ENCODE data around the gene ABCC4. TPM values are rescaled to one million over a fixed set of nuclear protein-coding genes. Genes with fewer than 3 reads are reported as not detected.
"Not testable (repeated sequence)": the region's sequence is repeated elsewhere in the genome, so short reads cannot be mapped to it uniquely, and the experiment has no call there.

Gene ABCC4
- total RNA-seq, 1 donor from 2014 or later: 11.7 TPM

DNA sequence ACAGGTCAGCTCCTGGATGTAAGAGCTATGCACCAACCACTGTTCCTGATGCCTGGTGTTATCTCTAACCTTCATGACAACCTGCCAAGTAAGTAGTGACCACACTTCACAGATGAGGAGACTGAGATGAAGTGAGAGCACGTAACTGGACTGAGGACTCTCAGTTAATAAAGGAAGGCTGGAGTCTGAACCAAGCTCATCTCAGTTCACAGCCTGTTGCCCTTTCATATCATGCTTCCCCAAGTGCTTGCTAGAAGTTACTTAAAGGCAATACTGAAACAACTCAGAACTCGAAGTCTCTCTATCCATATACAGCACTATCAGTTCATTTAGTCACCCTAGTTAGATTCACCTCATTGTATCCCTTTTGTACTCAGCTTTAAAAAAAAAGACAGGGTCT, 119.7 kb downstream of the ABCC4 start:
- no peaks in the 10 kb centered on the region for H3K9me3 Mint-ChIP-seq
- CTCF ChIA-PET: interaction anchor here (0.8 to 1.3 kb wide), 4 partner anchors 8 to 223 kb away, joined by 3 to 5 read pairs (median 4); no protein-coding TSS in a partner anchor
- TF ChIP-seq, protein P1, sequence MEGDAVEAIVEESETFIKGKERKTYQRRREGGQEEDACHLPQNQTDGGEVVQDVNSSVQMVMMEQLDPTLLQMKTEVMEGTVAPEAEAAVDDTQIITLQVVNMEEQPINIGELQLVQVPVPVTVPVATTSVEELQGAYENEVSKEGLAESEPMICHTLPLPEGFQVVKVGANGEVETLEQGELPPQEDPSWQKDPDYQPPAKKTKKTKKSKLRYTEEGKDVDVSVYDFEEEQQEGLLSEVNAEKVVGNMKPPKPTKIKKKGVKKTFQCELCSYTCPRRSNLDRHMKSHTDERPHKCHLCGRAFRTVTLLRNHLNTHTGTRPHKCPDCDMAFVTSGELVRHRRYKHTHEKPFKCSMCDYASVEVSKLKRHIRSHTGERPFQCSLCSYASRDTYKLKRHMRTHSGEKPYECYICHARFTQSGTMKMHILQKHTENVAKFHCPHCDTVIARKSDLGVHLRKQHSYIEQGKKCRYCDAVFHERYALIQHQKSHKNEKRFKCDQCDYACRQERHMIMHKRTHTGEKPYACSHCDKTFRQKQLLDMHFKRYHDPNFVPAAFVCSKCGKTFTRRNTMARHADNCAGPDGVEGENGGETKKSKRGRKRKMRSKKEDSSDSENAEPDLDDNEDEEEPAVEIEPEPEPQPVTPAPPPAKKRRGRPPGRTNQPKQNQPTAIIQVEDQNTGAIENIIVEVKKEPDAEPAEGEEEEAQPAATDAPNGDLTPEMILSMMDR (IDR thresholded peaks at IDR 0.05): no peak
- no peak overlapping the region for H3K4me3 Mint-ChIP-seq
- DNase-seq (no peak), ATAC-seq (ENCODE audit: low read depth) (no peak)
- H3K27ac Mint-ChIP-seq: no peak overlapping the region
- intact Hi-C loops (cut with micrococcal nuclease): no loop called here
- peaks cover 16% of the 10 kb centered on the region for H3K4me1 Mint-ChIP-seq
- no peaks in the 10 kb centered on the region for H3K27me3 Mint-ChIP-seq
- peaks cover 22% of the 10 kb centered on the region for H3K36me3 Mint-ChIP-seq (ENCODE audit: low read depth)
- POLR2A ChIA-PET: no interaction called here

- DNase-seq (no peak), ATAC-seq (ENCODE audit: low read depth) (no peak)
- Mint-ChIP-seq H3K9me3 (no peaks in the 10 kb centered on the region), H3K27ac (no peak overlapping the region), H3K4me3 (no peak overlapping the region), H3K27me3 (no peaks in the 10 kb centered on the region), H3K4me1 (peaks cover 9% of the 10 kb centered on the region), H3K36me3 (ENCODE audit: low read depth) (peaks cover 27% of the 10 kb centered on the region)
- intact Hi-C loops (cut with micrococcal nuclease): no loop called here
- POLR2A ChIA-PET: no interaction called here
- TF ChIP-seq, protein P1 (IDR thresholded peaks at IDR 0.05): no peak
- CTCF ChIA-PET: interaction anchor here (0.6 to 2.2 kb wide), 6 partner anchors 8 to 224 kb away, joined by 3 to 8 read pairs (median 4); no protein-coding TSS in a partner anchor
These were observed 120.6 kb downstream of the ABCC4 start for GRCh38 chr13:95180513-95181245.

GRCh38 chr13:95176611-95177259, 124.5 kb downstream of the ABCC4 start:
- DNase-seq: no peak
- intact Hi-C loops (cut with micrococcal nuclease): no loop called here
- POLR2A ChIA-PET: no interaction called here
- TF ChIP-seq, protein P1 (IDR thresholded peaks at IDR 0.05): no peak
- CTCF ChIA-PET: interaction anchor here (0.6 kb wide), 1 partner anchor 227 kb away, joined by 3 read pairs; no protein-coding TSS in a partner anchor
- no peaks in the 10 kb centered on the region for H3K4me1 Mint-ChIP-seq
- H3K27me3 Mint-ChIP-seq: no peaks in the 10 kb centered on the region
- no peak overlapping the region for H3K4me3 Mint-ChIP-seq
- H3K27ac Mint-ChIP-seq: no peak overlapping the region
- H3K36me3 Mint-ChIP-seq (ENCODE audit: low read depth): peaks cover 42% of the 10 kb centered on the region
- no peak for ATAC-seq (ENCODE audit: low read depth)
- no peaks in the 10 kb centered on the region for H3K9me3 Mint-ChIP-seq

DNA sequence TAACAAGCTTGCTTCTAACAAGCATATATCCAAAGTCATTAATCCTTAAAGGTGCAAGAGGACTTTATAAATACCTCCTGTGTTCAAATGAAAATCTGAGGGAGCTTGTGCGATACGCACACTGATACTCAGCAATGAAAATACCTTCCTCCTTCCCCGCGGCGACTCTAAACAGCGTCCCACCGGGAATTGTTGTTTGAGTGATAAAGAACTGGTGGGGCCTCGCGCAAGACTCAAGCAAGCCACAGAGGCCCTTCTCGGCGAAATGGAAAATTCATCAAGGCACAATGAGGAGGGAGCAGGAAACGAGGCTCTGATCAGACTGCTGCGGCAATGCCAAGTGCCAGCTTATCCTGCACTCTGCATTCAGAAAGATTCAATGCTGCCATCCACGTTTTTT, 126.7 kb downstream of the ABCC4 start:
- Mint-ChIP-seq H3K36me3 (ENCODE audit: low read depth) (peaks cover 51% of the 10 kb centered on the region), H3K4me3 (no peak overlapping the region), H3K27me3 (no peaks in the 10 kb centered on the region), H3K4me1 (no peaks in the 10 kb centered on the region), H3K27ac (no peak overlapping the region), H3K9me3 (no peaks in the 10 kb centered on the region)
- intact Hi-C loops (cut with micrococcal nuclease): loop anchor here (5.0 kb wide), 1 partner anchor 303 kb away; no protein-coding TSS in a partner anchor
- ATAC-seq (ENCODE audit: low read depth) (no peak), DNase-seq (no peak)
- TF ChIP-seq, protein P1 (IDR thresholded peaks at IDR 0.05): no peak
- ChIA-PET POLR2A (no interaction called here), CTCF (interaction anchor here (1.5 kb wide), 1 partner anchor 230 kb away, joined by 5 read pairs; no protein-coding TSS in a partner anchor)

- TF ChIP-seq, protein P1 (IDR thresholded peaks at IDR 0.05): no peak
- POLR2A ChIA-PET: no interaction called here
- H3K4me1 Mint-ChIP-seq: no peaks in the 10 kb centered on the region
- no peaks in the 10 kb centered on the region for H3K27me3 Mint-ChIP-seq
- no peaks in the 10 kb centered on the region for H3K9me3 Mint-ChIP-seq
- peaks cover 38% of the 10 kb centered on the region for H3K36me3 Mint-ChIP-seq (ENCODE audit: low read depth)
- no peak for ATAC-seq (ENCODE audit: low read depth)
- CTCF ChIA-PET: no interaction called here
- no peak for DNase-seq
- H3K27ac Mint-ChIP-seq: no peak overlapping the region
- H3K4me3 Mint-ChIP-seq: no peak overlapping the region
- intact Hi-C loops (cut with micrococcal nuclease): no loop called here
These were observed 133.1 kb downstream of the ABCC4 start for GRCh38 chr13:95168191-95168590.

- H3K9me3 Mint-ChIP-seq; H3K4me1 Mint-ChIP-seq; ATAC-seq (ENCODE audit: low read depth); intact Hi-C loops (cut with micrococcal nuclease); H3K4me3 Mint-ChIP-seq; CTCF ChIA-PET; H3K27ac Mint-ChIP-seq; DNase-seq; POLR2A ChIA-PET; H3K27me3 Mint-ChIP-seq: not testable (repeated sequence)
- peaks cover 34% of the 10 kb centered on the region for H3K36me3 Mint-ChIP-seq (ENCODE audit: low read depth)
These were observed 134.2 kb downstream of the ABCC4 start for GRCh38 chr13:95167003-95167402.
